ENCODE results near the gene C20orf204. TPM values are rescaled to one million over a fixed set of nuclear protein-coding genes. Genes with fewer than 3 reads are reported as not detected.

The C20orf204 gene
- total RNA-seq, 1 donor from 2014 or later, result 0.98 TPM

DNA sequence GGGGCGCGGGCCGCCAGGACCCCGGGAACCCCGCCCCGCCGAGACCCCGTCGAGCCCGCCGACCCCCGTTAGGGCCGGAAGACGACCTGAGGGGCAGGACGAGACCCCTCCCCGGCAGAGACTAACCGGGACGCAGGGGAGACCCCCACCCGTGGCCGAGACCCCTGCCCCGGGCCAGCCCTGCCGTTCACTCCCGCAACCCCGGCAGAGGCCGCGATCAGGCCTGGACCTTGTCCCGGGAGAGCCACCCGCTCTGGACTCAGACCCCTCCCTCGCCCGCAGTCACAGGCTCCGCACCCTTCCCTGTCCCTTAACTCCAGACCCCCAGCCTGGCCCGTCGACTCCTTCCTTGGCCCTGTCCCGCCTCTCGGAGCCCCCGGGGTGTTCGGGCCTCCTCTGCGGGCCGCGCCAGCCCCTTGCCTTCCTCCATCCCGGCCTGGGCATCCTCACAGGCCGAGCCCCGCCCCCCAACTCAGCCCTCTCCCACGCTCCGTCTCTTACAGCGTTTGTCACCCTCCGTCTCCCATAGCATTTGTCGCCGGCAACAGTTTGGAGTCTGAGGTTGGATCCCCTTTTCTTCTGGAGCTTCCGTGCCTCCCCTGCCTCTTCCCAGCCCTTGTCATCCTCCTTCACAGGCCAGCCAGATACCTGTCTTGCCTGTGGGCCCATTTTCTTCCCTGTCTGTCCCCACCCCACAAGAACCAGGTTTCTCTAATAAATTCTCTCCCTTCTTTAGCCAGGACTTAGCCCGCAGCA lies 27.6 kb downstream of the C20orf204 start:
- Histone ChIP-seq H3K4me1 (peaks cover 33% of the 10 kb centered on the region), H3K27ac (peak overlapping the region; percentile 82), H3K4me3 (peak overlapping the region; percentile 82), H3K27me3 (no peaks in the 10 kb centered on the region), H3K36me3 (no peaks in the 10 kb centered on the region), H3K9me3 (no peaks in the 10 kb centered on the region)
- TF ChIP-seq, protein P1, sequence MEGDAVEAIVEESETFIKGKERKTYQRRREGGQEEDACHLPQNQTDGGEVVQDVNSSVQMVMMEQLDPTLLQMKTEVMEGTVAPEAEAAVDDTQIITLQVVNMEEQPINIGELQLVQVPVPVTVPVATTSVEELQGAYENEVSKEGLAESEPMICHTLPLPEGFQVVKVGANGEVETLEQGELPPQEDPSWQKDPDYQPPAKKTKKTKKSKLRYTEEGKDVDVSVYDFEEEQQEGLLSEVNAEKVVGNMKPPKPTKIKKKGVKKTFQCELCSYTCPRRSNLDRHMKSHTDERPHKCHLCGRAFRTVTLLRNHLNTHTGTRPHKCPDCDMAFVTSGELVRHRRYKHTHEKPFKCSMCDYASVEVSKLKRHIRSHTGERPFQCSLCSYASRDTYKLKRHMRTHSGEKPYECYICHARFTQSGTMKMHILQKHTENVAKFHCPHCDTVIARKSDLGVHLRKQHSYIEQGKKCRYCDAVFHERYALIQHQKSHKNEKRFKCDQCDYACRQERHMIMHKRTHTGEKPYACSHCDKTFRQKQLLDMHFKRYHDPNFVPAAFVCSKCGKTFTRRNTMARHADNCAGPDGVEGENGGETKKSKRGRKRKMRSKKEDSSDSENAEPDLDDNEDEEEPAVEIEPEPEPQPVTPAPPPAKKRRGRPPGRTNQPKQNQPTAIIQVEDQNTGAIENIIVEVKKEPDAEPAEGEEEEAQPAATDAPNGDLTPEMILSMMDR (IDR thresholded peaks at IDR 0.05), result no peak
- TF ChIP-seq POLR2A (IDR thresholded peaks at IDR 0.05) (no peak), POLR2AphosphoS5 (IDR thresholded peaks at IDR 0.05; ENCODE audit: insufficient read depth in 1 of 2, low read depth in 1 of 2) (no peak)
- DNase-seq (ENCODE audit: extremely low spot score in 2 of 2), result no peak
- intact Hi-C loops (cut with DNase I), result no loop called here

DNA sequence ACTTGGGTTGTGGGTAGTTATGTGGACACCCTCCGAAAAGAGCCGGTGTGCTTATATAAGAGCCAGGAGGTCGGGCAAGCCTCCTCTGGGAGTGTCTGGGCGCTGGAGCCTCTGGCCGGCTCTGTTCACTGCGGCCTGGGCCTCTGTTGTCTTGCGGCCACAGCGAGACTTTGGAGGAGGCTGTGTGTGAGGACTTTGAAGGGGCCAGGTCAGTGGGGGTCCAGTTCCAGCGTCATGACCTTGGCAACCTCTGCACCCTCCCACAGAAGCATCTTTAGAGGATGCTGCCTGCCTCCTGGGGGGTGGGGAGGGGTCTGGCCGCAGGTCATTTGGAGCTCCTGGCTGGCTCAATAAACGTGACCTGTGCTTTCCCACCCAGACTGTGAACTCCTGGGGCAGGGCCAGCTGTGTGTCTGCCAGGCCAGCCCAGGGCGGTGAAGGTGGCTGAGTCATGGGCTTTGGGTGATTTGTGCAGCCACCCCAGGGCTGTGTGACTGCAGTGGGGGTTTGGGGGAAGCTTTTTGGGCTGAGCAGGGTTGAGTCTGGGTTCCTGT lies 28.2 kb downstream of the C20orf204 start:
- Histone ChIP-seq H3K27ac (peak overlapping the region; percentile 82), H3K4me1 (peaks cover 33% of the 10 kb centered on the region), H3K27me3 (no peaks in the 10 kb centered on the region), H3K9me3 (no peaks in the 10 kb centered on the region), H3K36me3 (no peaks in the 10 kb centered on the region), H3K4me3 (peak overlapping the region; percentile 82)
- no peak for TF ChIP-seq POLR2A (IDR thresholded peaks at IDR 0.05)
- no peak for TF ChIP-seq POLR2AphosphoS5 (IDR thresholded peaks at IDR 0.05; ENCODE audit: insufficient read depth in 1 of 2, low read depth in 1 of 2)
- TF ChIP-seq, protein P1 (IDR thresholded peaks at IDR 0.05), result no peak
- intact Hi-C loops (cut with DNase I), result no loop called here
- DNase-seq (ENCODE audit: extremely low spot score in 2 of 2), result no peak

DNA sequence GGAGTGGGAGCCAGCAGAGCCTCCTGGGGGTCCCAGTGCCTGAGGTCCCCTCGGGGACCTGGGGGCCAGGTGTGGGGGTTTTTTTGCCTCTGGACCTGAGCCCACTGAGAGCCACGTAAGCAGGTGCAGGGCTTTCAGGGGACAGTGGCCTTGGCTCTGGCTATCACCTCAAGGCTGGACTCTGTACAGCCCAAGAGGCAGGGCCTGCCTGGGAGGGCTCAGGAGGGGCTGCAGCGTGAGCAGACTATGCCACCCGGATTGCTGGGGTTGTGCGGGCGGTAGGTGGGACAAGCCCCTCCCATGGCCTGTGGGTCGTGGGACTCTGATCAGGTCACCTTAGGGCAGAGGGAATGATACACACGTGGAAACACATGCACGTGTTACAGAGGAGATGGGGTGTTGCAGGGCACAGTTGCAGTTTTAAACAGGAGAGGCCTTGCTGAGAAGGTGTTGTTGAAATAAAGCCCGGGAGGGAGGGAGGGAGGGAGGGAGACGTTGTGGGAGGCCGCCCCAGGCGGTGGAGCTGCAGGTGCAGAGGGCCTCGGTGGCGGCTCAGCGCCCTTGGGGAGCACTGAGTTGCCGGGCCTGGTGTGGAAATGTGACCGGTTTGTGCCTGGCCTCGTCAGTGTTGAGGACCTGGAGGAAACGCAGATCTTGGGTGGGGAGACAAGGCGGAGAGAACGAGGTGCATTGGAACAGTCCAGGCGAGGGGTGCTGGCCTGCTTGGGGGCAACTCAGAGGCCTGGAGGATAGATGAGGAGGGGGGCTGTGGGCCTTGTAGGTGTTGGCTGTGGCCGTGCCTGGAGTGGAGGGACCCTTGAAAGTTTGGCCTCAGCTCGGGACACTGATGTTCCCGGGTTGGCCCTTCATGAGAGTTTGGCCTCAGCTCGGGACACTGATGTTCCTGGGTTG lies 29.3 kb downstream of the C20orf204 start:
- Histone ChIP-seq H3K27me3 (no peaks in the 10 kb centered on the region), H3K9me3 (no peaks in the 10 kb centered on the region), H3K4me1 (peaks cover 33% of the 10 kb centered on the region), H3K27ac (no peak overlapping the region), H3K36me3 (peaks cover 0 to 2% of the 10 kb centered on the region in 2 donors), H3K4me3 (no peak overlapping the region)
- TF ChIP-seq POLR2AphosphoS5 (IDR thresholded peaks at IDR 0.05; ENCODE audit: insufficient read depth in 1 of 2, low read depth in 1 of 2) (no peak), POLR2A (IDR thresholded peaks at IDR 0.05) (no peak)
- TF ChIP-seq, protein P1 (IDR thresholded peaks at IDR 0.05), result no peak
- DNase-seq (ENCODE audit: extremely low spot score in 2 of 2), result no peak
- intact Hi-C loops (cut with DNase I), result no loop called here

DNA sequence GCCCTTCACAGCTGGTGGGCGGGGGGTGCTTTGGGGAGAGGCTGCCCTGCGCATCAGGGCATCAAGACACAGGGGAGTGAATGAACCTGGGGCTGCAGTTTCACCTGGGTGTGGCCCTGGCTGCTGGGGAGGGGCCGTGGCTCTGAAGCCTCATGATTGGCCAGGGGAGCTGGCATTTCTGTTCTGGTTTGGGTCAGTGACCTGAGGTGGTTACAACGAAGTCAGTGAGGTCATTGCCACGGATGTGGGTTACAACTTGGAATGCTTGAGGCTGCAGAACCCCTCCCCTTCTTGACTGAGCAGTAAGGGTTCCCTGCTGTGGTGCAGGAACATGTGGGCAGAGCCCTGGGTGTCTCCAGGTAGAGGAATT lies 30.0 kb downstream of the C20orf204 start:
- TF ChIP-seq POLR2A (IDR thresholded peaks at IDR 0.05) (no peak), POLR2AphosphoS5 (IDR thresholded peaks at IDR 0.05; ENCODE audit: insufficient read depth in 1 of 2, low read depth in 1 of 2) (no peak)
- TF ChIP-seq, protein P1 (IDR thresholded peaks at IDR 0.05), result no peak
- Histone ChIP-seq H3K27ac (no peak overlapping the region), H3K4me1 (peaks cover 33% of the 10 kb centered on the region), H3K4me3 (no peak overlapping the region), H3K9me3 (no peaks in the 10 kb centered on the region), H3K27me3 (no peaks in the 10 kb centered on the region), H3K36me3 (peaks cover 0 to 3% of the 10 kb centered on the region in 2 donors)
- intact Hi-C loops (cut with DNase I), result no loop called here
- DNase-seq (ENCODE audit: extremely low spot score in 2 of 2), result no peak

Data from vagina (tissue), 2 donors.